ENCODE results near the gene FBXL5. TPM values are rescaled to one million over a fixed set of nuclear protein-coding genes. Genes with fewer than 3 reads are reported as not detected.

FBXL5 gene
- total and polyA plus RNA-seq, 8 donors = 17.6 to 39.2 (median 31.9) TPM

DNA sequence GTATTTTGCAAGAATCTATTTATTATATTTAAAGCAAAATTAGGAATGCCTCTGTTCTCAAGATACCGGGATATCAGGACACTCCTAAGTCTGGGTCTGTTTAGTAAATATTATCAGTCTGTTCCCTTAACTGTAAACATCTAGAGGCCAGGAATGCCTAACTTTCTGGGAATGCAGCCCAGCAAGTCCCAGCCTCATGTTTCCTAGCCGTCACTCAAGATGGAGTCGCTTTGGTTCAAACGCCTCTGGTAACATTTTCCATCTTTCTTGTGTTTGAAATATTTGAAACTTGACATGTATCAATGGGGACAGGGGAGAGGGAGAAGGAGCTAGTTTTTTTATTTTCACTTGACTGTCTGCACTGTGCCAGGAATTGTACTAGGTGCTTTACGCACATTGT is 85.4 kb downstream of the FBXL5 start:
- Histone ChIP-seq H3K27me3 (no peaks in the 10 kb centered on the region), H3K27ac (no peak overlapping the region), H3K36me3 (no peaks in the 10 kb centered on the region), H3K4me1 (no peaks in the 10 kb centered on the region), H3K9me3 (no peaks in the 10 kb centered on the region), H3K4me3 (no peak overlapping the region)
- ATAC-seq (no peak), DNase-seq (no peak), FAIRE-seq (no peak)
- 92 to 96% methylated on average over 5 of the region's 5 CpGs for WGBS, 2 donors
- intact Hi-C loops (cut with DNase I) = no loop called here
- no peak for TF ChIP-seq CTCF (IDR thresholded peaks at IDR 0.05)

DNA sequence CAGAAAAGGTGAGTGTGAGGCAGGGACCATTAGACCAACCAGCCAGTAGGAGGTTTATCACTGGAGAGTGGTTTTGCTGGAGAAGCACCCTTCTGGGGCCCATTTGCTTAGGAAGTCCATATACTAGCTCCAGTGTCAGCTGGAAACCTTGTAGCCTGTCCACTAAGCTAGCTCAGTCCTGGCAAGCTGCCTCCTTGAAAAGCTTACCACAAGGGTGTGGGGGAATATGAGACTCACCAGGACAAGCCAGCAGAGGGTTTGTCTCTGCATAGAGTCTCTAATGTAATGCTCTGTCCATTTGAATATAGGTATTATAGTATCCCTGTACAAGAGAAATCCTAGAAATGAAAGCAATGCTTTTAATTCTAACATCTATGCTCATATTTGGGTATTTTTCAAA is 86.3 kb downstream of the FBXL5 start:
- ATAC-seq = no peak
- no peaks in the 10 kb centered on the region for H3K36me3 ChIP-seq

DNA sequence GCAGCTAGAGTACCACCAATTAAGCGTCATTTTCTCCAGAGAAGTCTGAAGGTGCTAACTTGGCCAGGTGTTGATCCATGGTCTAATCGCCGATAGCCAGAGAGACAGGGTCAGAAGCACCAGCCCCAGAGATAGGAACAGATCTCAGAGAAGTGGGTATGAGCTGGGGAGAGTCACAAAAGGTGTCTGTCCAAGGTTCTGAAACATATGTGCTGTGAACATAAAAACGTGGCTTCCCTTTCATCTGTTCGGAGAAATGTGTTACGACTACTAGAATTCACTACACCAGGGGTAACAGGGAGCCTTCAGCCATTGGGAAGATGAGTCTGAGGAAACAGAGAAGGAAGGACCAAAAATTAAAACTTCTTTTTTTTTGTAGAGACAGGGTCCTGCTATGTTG is 91.3 kb downstream of the FBXL5 start:
- no peak overlapping the region for H3K27ac ChIP-seq
- intact Hi-C loops (cut with DNase I) = no loop called here
- no peak for DNase-seq
- 84 to 87% methylated on average over 6 of the region's 6 CpGs for WGBS, 2 donors
- no peak overlapping the region for H3K4me3 ChIP-seq
- FAIRE-seq = no peak
- H3K9me3 ChIP-seq = no peaks in the 10 kb centered on the region
- H3K4me1 ChIP-seq = no peaks in the 10 kb centered on the region
- ATAC-seq = no peak
- no peaks in the 10 kb centered on the region for H3K36me3 ChIP-seq
- no peaks in the 10 kb centered on the region for H3K27me3 ChIP-seq
- TF ChIP-seq CTCF (IDR thresholded peaks at IDR 0.05) = no peak

More for the DNA sequence above, 86.3 kb downstream of the FBXL5 start:
- no peaks in the 10 kb centered on the region for H3K4me1 ChIP-seq
- no peak for TF ChIP-seq CTCF (IDR thresholded peaks at IDR 0.05)
- no peak overlapping the region for H3K27ac ChIP-seq
- FAIRE-seq = no peak
- H3K9me3 ChIP-seq = no peaks in the 10 kb centered on the region
- DNase-seq = no peak
- no peaks in the 10 kb centered on the region for H3K27me3 ChIP-seq
- no peak overlapping the region for H3K4me3 ChIP-seq
- intact Hi-C loops (cut with DNase I) = no loop called here

GRCh38 chr4:15562623-15563022 is 92.5 kb downstream of the FBXL5 start:
- no peaks in the 10 kb centered on the region for H3K36me3 ChIP-seq
- FAIRE-seq = no peak
- no peaks in the 10 kb centered on the region for H3K4me1 ChIP-seq
- ATAC-seq = no peak
- no peak for DNase-seq
- no peak overlapping the region for H3K27ac ChIP-seq
- no peaks in the 10 kb centered on the region for H3K9me3 ChIP-seq
- no peaks in the 10 kb centered on the region for H3K27me3 ChIP-seq
- H3K4me3 ChIP-seq = no peak overlapping the region
- intact Hi-C loops (cut with DNase I) = no loop called here
- TF ChIP-seq CTCF (IDR thresholded peaks at IDR 0.05) = no peak

DNA sequence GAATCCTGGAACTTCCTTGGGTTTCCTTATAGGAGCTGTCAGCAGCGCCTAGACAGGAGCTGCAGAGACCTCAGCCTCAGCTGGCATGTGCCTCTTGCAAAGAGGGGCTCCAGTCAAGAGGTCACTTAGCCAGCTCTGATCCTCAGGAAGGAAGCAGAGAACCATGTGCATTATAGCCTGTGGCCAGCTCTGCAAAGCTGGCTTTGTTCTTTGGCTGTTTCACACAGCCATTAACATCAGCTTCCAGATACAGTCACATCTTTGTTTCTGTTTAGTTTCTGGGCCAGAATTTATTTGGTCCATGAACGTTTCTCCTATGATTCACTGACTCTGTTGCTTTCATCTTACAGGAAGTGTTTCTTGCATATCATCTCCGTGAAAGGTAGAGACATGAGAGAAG is 93.0 kb downstream of the FBXL5 start:
- no peak for TF ChIP-seq CTCF (IDR thresholded peaks at IDR 0.05)
- no peaks in the 10 kb centered on the region for H3K9me3 ChIP-seq
- H3K4me1 ChIP-seq = no peaks in the 10 kb centered on the region
- FAIRE-seq (no peak), DNase-seq (no peak), ATAC-seq (no peak)
- intact Hi-C loops (cut with DNase I) = no loop called here
- WGBS, 2 donors = 69 to 75% methylated on average over 3 of the region's 3 CpGs
- H3K27ac ChIP-seq = no peak overlapping the region
- no peaks in the 10 kb centered on the region for H3K36me3 ChIP-seq
- H3K4me3 ChIP-seq = no peak overlapping the region
- no peaks in the 10 kb centered on the region for H3K27me3 ChIP-seq

Measured in pancreas (tissue), 10 donors.